ENCODE measurements around the gene LRRC75A. TPM values are rescaled to one million over a fixed set of nuclear protein-coding genes. Genes with fewer than 3 reads are reported as not detected.

Gene LRRC75A
- total and polyA plus RNA-seq, 2 experiments from 2014 or later, result 5.3 to 26.2 TPM

DNA sequence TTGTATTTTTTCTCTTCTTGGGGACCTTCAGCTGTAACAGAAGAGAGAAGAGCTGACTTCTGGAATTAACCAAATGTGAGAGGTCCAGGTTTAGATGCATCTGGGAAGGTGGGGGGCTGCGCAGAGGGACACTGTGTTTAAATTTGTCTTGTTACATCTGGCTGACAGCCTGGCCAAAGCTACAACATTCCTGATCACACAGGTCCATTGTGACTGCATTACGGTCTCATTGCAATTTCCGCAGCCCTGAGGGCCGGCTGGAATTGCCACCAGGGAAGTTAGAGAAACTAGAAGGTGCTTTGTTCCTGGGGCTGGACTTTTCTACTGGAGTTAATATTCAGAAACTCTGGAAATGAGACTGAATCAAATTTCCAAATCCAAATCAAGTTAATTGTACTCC, 37.9 kb upstream of the LRRC75A start (continued):
- TF ChIP-seq, protein P1, sequence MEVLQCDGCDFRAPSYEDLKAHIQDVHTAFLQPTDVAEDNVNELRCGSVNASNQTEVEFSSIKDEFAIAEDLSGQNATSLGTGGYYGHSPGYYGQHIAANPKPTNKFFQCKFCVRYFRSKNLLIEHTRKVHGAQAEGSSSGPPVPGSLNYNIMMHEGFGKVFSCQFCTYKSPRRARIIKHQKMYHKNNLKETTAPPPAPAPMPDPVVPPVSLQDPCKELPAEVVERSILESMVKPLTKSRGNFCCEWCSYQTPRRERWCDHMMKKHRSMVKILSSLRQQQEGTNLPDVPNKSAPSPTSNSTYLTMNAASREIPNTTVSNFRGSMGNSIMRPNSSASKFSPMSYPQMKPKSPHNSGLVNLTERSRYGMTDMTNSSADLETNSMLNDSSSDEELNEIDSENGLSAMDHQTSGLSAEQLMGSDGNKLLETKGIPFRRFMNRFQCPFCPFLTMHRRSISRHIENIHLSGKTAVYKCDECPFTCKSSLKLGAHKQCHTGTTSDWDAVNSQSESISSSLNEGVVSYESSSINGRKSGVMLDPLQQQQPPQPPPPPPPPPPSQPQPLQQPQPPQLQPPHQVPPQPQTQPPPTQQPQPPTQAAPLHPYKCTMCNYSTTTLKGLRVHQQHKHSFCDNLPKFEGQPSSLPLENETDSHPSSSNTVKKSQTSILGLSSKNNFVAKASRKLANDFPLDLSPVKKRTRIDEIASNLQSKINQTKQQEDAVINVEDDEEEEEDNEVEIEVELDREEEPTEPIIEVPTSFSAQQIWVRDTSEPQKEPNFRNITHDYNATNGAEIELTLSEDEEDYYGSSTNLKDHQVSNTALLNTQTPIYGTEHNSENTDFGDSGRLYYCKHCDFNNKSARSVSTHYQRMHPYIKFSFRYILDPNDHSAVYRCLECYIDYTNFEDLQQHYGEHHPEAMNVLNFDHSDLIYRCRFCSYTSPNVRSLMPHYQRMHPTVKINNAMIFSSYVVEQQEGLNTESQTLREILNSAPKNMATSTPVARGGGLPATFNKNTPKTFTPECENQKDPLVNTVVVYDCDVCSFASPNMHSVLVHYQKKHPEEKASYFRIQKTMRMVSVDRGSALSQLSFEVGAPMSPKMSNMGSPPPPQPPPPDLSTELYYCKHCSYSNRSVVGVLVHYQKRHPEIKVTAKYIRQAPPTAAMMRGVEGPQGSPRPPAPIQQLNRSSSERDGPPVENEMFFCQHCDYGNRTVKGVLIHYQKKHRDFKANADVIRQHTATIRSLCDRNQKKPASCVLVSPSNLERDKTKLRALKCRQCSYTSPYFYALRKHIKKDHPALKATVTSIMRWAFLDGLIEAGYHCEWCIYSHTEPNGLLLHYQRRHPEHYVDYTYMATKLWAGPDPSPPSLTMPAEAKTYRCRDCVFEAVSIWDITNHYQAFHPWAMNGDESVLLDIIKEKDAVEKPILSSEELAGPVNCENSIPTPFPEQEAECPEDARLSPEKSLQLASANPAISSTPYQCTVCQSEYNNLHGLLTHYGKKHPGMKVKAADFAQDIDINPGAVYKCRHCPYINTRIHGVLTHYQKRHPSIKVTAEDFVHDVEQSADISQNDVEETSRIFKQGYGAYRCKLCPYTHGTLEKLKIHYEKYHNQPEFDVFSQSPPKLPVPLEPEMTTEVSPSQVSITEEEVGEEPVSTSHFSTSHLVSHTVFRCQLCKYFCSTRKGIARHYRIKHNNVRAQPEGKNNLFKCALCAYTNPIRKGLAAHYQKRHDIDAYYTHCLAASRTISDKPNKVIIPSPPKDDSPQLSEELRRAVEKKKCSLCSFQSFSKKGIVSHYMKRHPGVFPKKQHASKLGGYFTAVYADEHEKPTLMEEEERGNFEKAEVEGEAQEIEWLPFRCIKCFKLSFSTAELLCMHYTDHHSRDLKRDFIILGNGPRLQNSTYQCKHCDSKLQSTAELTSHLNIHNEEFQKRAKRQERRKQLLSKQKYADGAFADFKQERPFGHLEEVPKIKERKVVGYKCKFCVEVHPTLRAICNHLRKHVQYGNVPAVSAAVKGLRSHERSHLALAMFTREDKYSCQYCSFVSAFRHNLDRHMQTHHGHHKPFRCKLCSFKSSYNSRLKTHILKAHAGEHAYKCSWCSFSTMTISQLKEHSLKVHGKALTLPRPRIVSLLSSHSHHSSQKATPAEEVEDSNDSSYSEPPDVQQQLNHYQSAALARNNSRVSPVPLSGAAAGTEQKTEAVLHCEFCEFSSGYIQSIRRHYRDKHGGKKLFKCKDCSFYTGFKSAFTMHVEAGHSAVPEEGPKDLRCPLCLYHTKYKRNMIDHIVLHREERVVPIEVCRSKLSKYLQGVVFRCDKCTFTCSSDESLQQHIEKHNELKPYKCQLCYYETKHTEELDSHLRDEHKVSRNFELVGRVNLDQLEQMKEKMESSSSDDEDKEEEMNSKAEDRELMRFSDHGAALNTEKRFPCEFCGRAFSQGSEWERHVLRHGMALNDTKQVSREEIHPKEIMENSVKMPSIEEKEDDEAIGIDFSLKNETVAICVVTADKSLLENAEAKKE (CRISPR knock-in tag; IDR thresholded peaks at IDR 0.05), result no peak
- no peak for TF ChIP-seq JUNB (IDR thresholded peaks at IDR 0.05; ENCODE audit: unreplicated experiment)

DNA sequence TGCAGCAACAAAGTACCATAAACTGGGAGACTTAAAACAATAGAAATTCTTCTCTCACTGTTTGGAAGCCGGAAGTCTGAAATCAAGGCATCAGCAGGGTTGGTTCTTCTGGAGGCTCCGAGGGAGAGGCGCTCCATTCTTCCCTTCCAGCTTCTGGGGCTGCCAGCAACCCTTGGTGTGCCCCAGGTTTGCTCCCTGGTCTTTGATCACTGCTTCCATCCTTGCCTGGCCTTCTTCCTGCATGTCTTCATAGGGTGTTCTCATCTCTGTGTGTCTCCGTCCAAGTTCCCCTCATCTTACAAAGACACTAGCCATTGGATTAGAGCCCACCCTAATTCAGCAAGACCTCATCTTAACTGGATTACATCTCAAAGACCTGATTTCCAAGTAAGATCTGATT, 35.3 kb upstream of the LRRC75A start:
- H3K79me2 ChIP-seq (replicated peaks; ENCODE audit: insufficient read depth), result no peaks in the 10 kb centered on the region
- no peaks in the 10 kb centered on the region for H3K9me2 ChIP-seq (ENCODE audit: insufficient read depth)
- H3K27ac ChIP-seq (ENCODE audit: low read depth), result no peak overlapping the region
- H4K20me1 ChIP-seq (replicated peaks; ENCODE audit: insufficient read depth), result no peaks in the 10 kb centered on the region
- H3K4me2 ChIP-seq, result no peak overlapping the region
- H3K27ac Mint-ChIP-seq, result no peak overlapping the region
- H3K27me3 Mint-ChIP-seq (ENCODE audit: insufficient read depth, low read depth, poor library complexity), result peaks cover 1% of the 10 kb centered on the region
- no peaks in the 10 kb centered on the region for H3K4me1 ChIP-seq (ENCODE audit: insufficient read depth)
- no peaks in the 10 kb centered on the region for H3K27me3 ChIP-seq (ENCODE audit: insufficient read depth)
- H3K4me3 Mint-ChIP-seq, result no peak overlapping the region
- no peaks in the 10 kb centered on the region for H3K4me1 Mint-ChIP-seq
- H3K4me3 ChIP-seq, result no peak overlapping the region
- ATAC-seq (no peak), DNase-seq (ENCODE audit: low spot score) (no peak)
- H3F3A ChIP-seq (replicated peaks; ENCODE audit: low read depth), result no peaks in the 10 kb centered on the region
- no peaks in the 10 kb centered on the region for H3K36me3 Mint-ChIP-seq (ENCODE audit: low read depth)
- no peaks in the 10 kb centered on the region for H3K36me3 ChIP-seq (ENCODE audit: insufficient read depth)
- no peak overlapping the region for H2AFZ ChIP-seq
- H3K9me3 Mint-ChIP-seq, result no peaks in the 10 kb centered on the region
- TF ChIP-seq, protein P2, sequence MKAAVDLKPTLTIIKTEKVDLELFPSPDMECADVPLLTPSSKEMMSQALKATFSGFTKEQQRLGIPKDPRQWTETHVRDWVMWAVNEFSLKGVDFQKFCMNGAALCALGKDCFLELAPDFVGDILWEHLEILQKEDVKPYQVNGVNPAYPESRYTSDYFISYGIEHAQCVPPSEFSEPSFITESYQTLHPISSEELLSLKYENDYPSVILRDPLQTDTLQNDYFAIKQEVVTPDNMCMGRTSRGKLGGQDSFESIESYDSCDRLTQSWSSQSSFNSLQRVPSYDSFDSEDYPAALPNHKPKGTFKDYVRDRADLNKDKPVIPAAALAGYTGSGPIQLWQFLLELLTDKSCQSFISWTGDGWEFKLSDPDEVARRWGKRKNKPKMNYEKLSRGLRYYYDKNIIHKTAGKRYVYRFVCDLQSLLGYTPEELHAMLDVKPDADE (IDR thresholded peaks at IDR 0.05), result no peak
- TF ChIP-seq, protein P3, sequence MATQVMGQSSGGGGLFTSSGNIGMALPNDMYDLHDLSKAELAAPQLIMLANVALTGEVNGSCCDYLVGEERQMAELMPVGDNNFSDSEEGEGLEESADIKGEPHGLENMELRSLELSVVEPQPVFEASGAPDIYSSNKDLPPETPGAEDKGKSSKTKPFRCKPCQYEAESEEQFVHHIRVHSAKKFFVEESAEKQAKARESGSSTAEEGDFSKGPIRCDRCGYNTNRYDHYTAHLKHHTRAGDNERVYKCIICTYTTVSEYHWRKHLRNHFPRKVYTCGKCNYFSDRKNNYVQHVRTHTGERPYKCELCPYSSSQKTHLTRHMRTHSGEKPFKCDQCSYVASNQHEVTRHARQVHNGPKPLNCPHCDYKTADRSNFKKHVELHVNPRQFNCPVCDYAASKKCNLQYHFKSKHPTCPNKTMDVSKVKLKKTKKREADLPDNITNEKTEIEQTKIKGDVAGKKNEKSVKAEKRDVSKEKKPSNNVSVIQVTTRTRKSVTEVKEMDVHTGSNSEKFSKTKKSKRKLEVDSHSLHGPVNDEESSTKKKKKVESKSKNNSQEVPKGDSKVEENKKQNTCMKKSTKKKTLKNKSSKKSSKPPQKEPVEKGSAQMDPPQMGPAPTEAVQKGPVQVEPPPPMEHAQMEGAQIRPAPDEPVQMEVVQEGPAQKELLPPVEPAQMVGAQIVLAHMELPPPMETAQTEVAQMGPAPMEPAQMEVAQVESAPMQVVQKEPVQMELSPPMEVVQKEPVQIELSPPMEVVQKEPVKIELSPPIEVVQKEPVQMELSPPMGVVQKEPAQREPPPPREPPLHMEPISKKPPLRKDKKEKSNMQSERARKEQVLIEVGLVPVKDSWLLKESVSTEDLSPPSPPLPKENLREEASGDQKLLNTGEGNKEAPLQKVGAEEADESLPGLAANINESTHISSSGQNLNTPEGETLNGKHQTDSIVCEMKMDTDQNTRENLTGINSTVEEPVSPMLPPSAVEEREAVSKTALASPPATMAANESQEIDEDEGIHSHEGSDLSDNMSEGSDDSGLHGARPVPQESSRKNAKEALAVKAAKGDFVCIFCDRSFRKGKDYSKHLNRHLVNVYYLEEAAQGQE (IDR thresholded peaks at IDR 0.05; ENCODE audit: unreplicated experiment), result no peak
- TF ChIP-seq EZH2 (IDR thresholded peaks at IDR 0.05; ENCODE audit: low read depth, unreplicated experiment) (no peak), ZNF331 (CRISPR knock-in tag; IDR thresholded peaks at IDR 0.05; ENCODE audit: low read depth) (no peak), EZH2phosphoT487 (IDR thresholded peaks at IDR 0.05; ENCODE audit: unreplicated experiment) (no peak), POLR2AphosphoS5 (IDR thresholded peaks at IDR 0.05; ENCODE audit: low read depth) (no peak), NANOG (IDR thresholded peaks at IDR 0.05; ENCODE audit: borderline replicate concordance) (no peak)
